Breast epithelium (tissue), 3 donors: ENCODE data around the gene ATP1B3.
A peak's percentile ranks its signal among the peaks of the same experiment; 100 is the strongest.

Source experiments
- CTCF ChIP-seq, 3 donors: fragments of 450-650 bp; IDR thresholded peaks; one replicate each; pipeline ENCODE4 v1.5.1; 2016 to 2017; ENCODE audit warnings: antibody characterized with exemption in 3 of 3, mild to moderate bottlenecking in 3 of 3, moderate library complexity in 3 of 3
- POLR2A ChIP-seq: fragments of 450-650 bp; IDR thresholded peaks from one replicate; pipeline ENCODE4 v1.6.1; 2016; ENCODE audit warnings: antibody characterized with exemption, mild to moderate bottlenecking, moderate library complexity
- POLR2AphosphoS5 ChIP-seq, 3 donors: sonication (generic); formaldehyde crosslinking; IDR thresholded peaks; one replicate each; pipeline ENCODE4 v1.6.1; 2017; ENCODE audit warnings: antibody characterized with exemption in 3 of 3

- no peak for TF ChIP-seq POLR2A
- TF ChIP-seq CTCF (IDR thresholded peaks at IDR 0.05): no peak
- TF ChIP-seq POLR2AphosphoS5 (IDR thresholded peaks at IDR 0.05): peak in 1 of 3 donors; percentile 9
Observed at GRCh38 chr3:141875893-141876380, 506 bp upstream of the ATP1B3 start.
